Right lobe of liver (tissue), 6 donors: ENCODE results near the gene PNMA8C. TPM values are rescaled to one million over a fixed set of nuclear protein-coding genes. Genes with fewer than 3 reads are reported as not detected.

Source experiments
- ATAC-seq, 4 donors: fragments of 200-7000 bp; cut with Tn5 transposase; one replicate each; pipeline ENCODE4 v1.9.1; 2020; ENCODE audit warnings: mild to moderate bottlenecking in 4 of 4, moderate library complexity in 4 of 4
- DNase-seq, 3 donors: peaks; one replicate each; pipeline ENCODE4 v3.0.0-alpha.2; 2020
- H3K27ac ChIP-seq, 3 donors: fragments of 200-600 bp; one replicate each; pipeline ENCODE4 v1.8.0; 2022
- H3K27me3 ChIP-seq, 2 donors: fragments of 200-600 bp; one replicate each; pipeline ENCODE4 v1.8.0; 2022
- H3K36me3 ChIP-seq, 4 donors: fragments of 200-600 bp; sonication (generic) in 1 of 4; one replicate each; pipeline versions ENCODE4 v1.5.1 to v1.8.0; 2017 to 2022; ENCODE audit warnings: control low read depth in 1 of 4
- H3K4me1 ChIP-seq, 4 donors: fragments of 200-600 bp; sonication (generic) in 1 of 4; one replicate each; pipeline versions ENCODE4 v1.5.1 to v1.8.0; 2017 to 2022; ENCODE audit warnings: control low read depth in 1 of 4
- H3K4me3 ChIP-seq, 3 donors: fragments of 200-600 bp; one replicate each; pipeline ENCODE4 v1.8.0; 2022
- H3K9me3 ChIP-seq, 4 donors: fragments of 200-600 bp; sonication (generic) in 1 of 4; one replicate each; pipeline versions ENCODE4 v1.5.1 to v1.8.0; 2017 to 2022; ENCODE audit warnings: control low read depth in 1 of 4
- CTCF ChIP-seq, 4 donors: fragments of 200-600 bp in 3 of 4; fragments of 450-650 bp in 1 of 4; IDR thresholded peaks; one replicate each; pipeline versions ENCODE4 v1.5.1 to v1.8.0; 2016 to 2022; ENCODE audit warnings: antibody characterized with exemption in 4 of 4, mild to moderate bottlenecking in 2 of 4
- POLR2A ChIP-seq: fragments of 450-650 bp; IDR thresholded peaks from one replicate; pipeline ENCODE4 v1.6.1; 2017; ENCODE audit warnings: antibody characterized with exemption, mild to moderate bottlenecking
- WGBS: methylation state at CpG from one replicate; pipeline ENCODE4 v1.1.6; 2018; ENCODE audit warnings: low coverage, low lambda C conversion rate; ENCODE audit not compliant: insufficient coverage; ENCODE audit errors: missing lambda C conversion rate; 5-methylcytosine and 5-hydroxymethylcytosine counted together
- intact Hi-C, 2 donors: fragments of 100-400 bp; cut with DNase I; formaldehyde crosslinking; loops; one replicate each; pipeline versions ENCODE4 v1.11.2 to v1.14.1; 2022
- total RNA-seq, 6 experiments: library from RNA; depleted of rRNA in 2 of 6; stranded (reverse); fragments of >200 nt in 2 of 6; fragmentation: NEBNext Ultra II Directional in 3 of 6; extraction: Animal tissue kit (Norgen Biotek cat#: 25700) in 3 of 6; gene quantifications; one replicate each; pipeline versions ENCODE4 v1.1.0 to v1.2.4, GENCODE V29; 2016 to 2023
- donor health status: DM: no; HTN: yes; CAD: no.
- donor health status: DM: no; HTN: no; CAD: no.
- donor health status: DM: no; HTN: no; CAD: no.
- donor health status: DM: no; HTN: yes; CAD: no.
- donor health status: DM: no; HTN: yes; CAD: no.

The PNMA8C gene
- total RNA-seq, 6 experiments from 2014 or later, result not detected

GRCh38 chr19:46390866-46391265 lies 37.9 kb downstream of the PNMA8C start:
- no peaks in the 10 kb centered on the region for H3K27me3 ChIP-seq
- no peaks in the 10 kb centered on the region for H3K4me1 ChIP-seq
- DNase-seq (peak in 2 of 3 donors; percentile 17 to 49), ATAC-seq (no peak)
- TF ChIP-seq CTCF (IDR thresholded peaks at IDR 0.05) (no peak), POLR2A (no peak)
- H3K36me3 ChIP-seq, result peaks cover 0 to 27% (median 11%) of the 10 kb centered on the region in 4 donors
- intact Hi-C loops, result loop anchor here in 1 of 2 donors (10.0 kb wide), 1 partner anchor 46 kb away; the partner anchor contains the start of gene PPP5C
- no peak overlapping the region for H3K27ac ChIP-seq
- no peak overlapping the region for H3K4me3 ChIP-seq
- WGBS, result no CpG with 5 or more reads among the region's 18 CpGs
- no peaks in the 10 kb centered on the region for H3K9me3 ChIP-seq

- ATAC-seq (peak in 1 of 4 donors; percentile 13), DNase-seq (peak in 2 of 3 donors; percentile 15 to 44)
- Histone ChIP-seq H3K27me3 (no peaks in the 10 kb centered on the region), H3K4me1 (no peaks in the 10 kb centered on the region), H3K4me3 (no peak overlapping the region), H3K27ac (no peak overlapping the region), H3K9me3 (no peaks in the 10 kb centered on the region), H3K36me3 (peaks cover 0 to 27% (median 11%) of the 10 kb centered on the region in 4 donors)
- TF ChIP-seq POLR2A (no peak), CTCF (IDR thresholded peaks at IDR 0.05) (no peak)
- WGBS, result 100% methylated on average over 2 of the region's 16 CpGs
- intact Hi-C loops, result loop anchor here in 1 of 2 donors (10.0 kb wide), 1 partner anchor 45 kb away; the partner anchor contains the start of gene PPP5C
These were observed 38.4 kb downstream of the PNMA8C start for GRCh38 chr19:46390121-46390858.

- H3K27me3 ChIP-seq, result no peaks in the 10 kb centered on the region
- peaks cover 0 to 36% (median 11%) of the 10 kb centered on the region in 4 donors for H3K36me3 ChIP-seq
- TF ChIP-seq POLR2A (no peak), CTCF (IDR thresholded peaks at IDR 0.05) (no peak)
- no peaks in the 10 kb centered on the region for H3K4me1 ChIP-seq
- DNase-seq (peak in 2 of 3 donors; percentile 13 to 50), ATAC-seq (no peak)
- H3K4me3 ChIP-seq, result no peak overlapping the region
- no peak overlapping the region for H3K27ac ChIP-seq
- intact Hi-C loops, result loop anchor here in 1 of 2 donors (10.0 kb wide), 1 partner anchor 104 kb away; no protein-coding TSS in a partner anchor
- H3K9me3 ChIP-seq, result no peaks in the 10 kb centered on the region
- WGBS, result 64% methylated on average over 5 of the region's 25 CpGs
These were observed 40.2 kb downstream of the PNMA8C start for GRCh38 chr19:46388311-46389095.

- Histone ChIP-seq H3K36me3 (peaks cover 0 to 40% (median 11%) of the 10 kb centered on the region in 4 donors), H3K27me3 (no peaks in the 10 kb centered on the region), H3K9me3 (no peaks in the 10 kb centered on the region), H3K27ac (no peak overlapping the region), H3K4me3 (no peak overlapping the region), H3K4me1 (no peaks in the 10 kb centered on the region)
- ATAC-seq, result no peak
- TF ChIP-seq CTCF (IDR thresholded peaks at IDR 0.05), result no peak
- TF ChIP-seq POLR2A, result no peak
- intact Hi-C loops, result loop anchor here in 1 of 2 donors (10.0 kb wide), 1 partner anchor 103 kb away; no protein-coding TSS in a partner anchor
- DNase-seq, result peak in 2 of 3 donors; percentile 9 to 39
- WGBS, result no CpG with 5 or more reads among the region's 10 CpGs
These were observed 41.0 kb downstream of the PNMA8C start for GRCh38 chr19:46387713-46388130.
